GM19023 (cell line): ENCODE data around the gene UBR3.
"Not testable (repeated sequence)": the region's sequence is repeated elsewhere in the genome, so short reads cannot be mapped to it uniquely, and the experiment has no call there.

Experiments used
- ATAC-seq: cut with Tn5 transposase; IDR thresholded peaks from one replicate; pipeline ENCODE4 v1.9.1; 2021; ENCODE audit warnings: mild to moderate bottlenecking, moderate library complexity; ENCODE audit not compliant: unreplicated experiment

The UBR3 gene

GRCh38 chr2:169945515-169945914 is 118.3 kb downstream of the UBR3 start:
- no peak for ATAC-seq

GRCh38 chr2:169946092-169946491 is 118.8 kb downstream of the UBR3 start:
- no peak for ATAC-seq

DNA sequence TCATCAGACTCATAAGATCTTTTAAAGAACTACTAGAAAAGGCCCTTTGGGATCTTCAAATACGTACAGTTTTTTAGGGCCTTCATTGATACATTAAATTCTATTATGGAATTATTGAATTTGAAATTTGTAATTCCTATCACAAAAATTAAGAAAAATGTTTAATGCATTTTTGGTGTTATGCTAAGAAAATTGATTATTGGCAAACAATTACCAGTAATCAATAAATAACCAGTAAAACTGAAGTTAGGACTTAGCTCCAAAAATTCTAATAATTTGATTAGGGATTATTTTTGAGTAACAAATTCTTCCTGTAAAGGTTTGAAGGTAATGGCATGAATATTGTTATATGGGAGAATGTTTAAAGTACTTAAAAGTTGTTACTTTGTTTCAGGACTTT is 119.3 kb downstream of the UBR3 start:
- ATAC-seq = no peak

DNA sequence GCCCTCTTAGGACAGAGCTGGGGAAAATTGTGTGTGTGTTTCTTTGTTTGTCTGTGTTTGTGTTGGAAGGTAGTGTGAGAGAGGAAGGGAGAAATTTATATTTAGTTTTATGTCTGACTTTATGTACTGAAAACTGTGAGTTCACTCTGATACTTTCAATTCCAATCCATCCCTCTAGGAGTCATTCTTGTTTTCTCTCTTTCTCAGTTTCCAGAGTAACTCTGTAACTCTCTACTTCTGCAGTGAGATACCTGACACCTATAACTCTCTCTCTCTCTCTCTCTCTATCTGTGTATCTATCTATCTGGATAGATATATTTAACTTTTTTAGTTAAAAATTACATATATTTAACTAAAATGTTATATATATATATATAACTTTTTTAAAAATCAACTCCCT is 128.7 kb downstream of the UBR3 start:
- no peak for ATAC-seq

- not testable (repeated sequence) for ATAC-seq
These were observed 130.0 kb downstream of the UBR3 start for GRCh38 chr2:169957219-169957618.

DNA sequence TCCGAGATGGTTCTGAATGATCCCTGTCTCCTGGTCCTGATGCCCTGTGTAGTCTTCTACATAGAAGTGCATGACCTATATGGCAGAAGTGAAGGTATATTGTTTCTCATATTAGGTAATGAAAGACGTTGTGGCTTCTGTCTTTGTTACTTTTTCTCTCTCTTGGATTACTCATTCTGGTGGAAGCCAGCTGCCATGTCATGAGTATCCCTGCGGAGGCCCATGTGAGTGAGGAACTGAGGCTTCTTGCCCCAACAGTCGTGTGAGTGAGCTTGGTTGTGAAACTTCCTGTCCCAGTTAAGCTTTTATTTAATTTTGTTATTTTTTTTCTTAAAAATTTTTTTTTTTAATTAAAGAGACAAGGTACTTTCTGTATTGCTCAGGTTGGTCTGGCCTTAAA is 134.7 kb downstream of the UBR3 start:
- no peak for ATAC-seq

DNA sequence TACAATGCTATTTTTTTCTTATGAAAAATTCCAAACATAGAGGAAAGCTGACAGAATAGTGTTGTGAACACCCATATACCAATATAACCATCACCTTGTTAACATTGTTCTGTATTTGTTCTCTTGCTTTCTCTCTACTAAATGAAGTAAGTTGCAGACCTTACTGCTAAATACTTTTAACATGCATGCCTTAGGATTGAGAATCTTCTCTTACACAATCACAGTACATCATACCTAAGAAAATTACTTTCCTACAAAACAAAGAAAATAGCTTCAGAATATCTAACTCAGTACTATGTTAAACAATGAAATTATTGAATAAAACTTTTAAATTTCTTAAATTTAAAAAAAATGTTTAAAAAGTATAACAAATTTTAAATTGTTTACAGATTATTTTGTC is 136.5 kb downstream of the UBR3 start:
- no peak for ATAC-seq

- no peak for ATAC-seq
These were observed 137.5 kb downstream of the UBR3 start for GRCh38 chr2:169964740-169965139.

GRCh38 chr2:169965495-169965894 is 138.2 kb downstream of the UBR3 start:
- no peak for ATAC-seq

GRCh38 chr2:169966454-169966853 is 139.2 kb downstream of the UBR3 start:
- no peak for ATAC-seq

DNA sequence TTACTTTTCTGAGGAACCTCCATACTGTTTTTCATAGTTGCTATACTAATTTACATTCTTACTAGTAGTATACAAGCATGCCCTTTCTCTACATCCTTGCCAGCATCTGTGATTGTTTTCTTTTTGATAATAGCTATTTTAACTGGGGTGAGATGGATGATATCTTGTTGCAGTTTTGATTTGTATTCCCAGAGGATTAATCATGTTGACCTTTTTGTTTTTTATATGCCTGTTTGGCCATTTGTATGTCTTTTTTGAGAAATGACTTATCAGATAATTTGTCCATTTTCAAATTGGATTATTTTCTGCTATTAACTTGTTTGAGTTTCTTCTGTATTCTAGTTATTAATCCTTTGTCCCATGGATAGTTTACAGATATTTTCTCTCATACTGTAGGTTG is 141.5 kb downstream of the UBR3 start:
- ATAC-seq = no peak

DNA sequence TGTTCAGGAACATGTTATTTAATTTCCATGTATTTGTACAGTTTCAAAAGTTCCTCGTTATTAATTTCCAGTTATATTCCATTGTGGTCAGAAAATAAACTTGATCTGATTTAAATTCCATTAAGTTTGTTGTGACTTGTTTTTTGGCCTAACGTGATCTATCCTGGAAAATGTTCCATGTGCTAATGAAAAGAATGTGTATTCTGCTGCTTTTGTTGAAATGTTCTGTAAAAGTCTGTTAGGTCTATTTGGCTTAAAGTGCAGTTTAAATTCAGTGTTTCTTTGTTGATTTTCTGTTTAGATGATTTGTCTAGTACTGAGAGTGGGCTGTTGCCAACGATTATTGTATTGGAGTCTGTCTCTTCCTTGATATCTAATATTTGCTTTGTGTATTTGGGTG is 148.0 kb downstream of the UBR3 start:
- no peak for ATAC-seq

DNA sequence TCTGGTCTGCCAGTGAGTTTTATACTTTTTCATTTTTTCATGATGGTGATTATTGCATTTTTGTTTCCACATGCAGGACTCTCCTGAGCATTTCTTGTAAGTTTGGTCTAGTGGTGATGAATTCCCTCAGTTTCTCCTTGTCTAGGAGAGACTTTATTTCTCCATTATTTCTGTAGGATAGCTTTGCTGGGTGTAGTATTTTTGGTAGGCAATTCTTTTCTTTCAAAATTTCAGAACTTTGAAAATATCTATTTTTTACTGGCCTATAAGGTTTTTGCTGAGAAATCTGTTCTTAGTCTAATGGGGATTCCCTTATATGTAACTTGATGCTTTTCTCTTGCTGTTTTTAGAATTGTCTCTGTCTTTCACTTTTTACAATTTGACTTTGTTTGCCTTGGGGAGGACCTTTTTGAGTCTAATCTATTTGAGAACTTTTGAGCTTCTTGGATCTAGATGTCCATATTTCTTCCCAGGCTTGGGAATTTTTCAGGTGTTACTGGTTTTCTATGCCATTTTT is 149.1 kb downstream of the UBR3 start:
- ATAC-seq = no peak

DNA sequence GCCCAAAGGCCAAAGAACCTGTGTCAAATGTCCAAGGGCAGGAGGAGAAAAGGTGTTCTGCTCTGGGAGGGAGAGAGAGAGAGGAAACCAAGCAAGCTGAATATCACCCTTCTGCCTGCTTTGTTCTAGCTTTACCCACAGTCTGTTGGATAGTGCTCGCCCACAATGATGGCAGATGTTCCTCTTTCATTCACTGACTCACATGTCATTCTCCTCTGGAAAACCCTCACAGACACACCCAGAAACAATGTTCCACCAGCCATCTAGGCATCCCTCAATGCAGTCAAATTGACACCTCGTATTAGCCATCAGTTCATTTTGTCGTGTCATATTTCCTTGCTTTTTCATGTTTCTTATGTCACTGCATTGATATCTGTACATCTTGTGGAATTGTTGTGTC is 150.3 kb downstream of the UBR3 start:
- ATAC-seq = no peak

DNA sequence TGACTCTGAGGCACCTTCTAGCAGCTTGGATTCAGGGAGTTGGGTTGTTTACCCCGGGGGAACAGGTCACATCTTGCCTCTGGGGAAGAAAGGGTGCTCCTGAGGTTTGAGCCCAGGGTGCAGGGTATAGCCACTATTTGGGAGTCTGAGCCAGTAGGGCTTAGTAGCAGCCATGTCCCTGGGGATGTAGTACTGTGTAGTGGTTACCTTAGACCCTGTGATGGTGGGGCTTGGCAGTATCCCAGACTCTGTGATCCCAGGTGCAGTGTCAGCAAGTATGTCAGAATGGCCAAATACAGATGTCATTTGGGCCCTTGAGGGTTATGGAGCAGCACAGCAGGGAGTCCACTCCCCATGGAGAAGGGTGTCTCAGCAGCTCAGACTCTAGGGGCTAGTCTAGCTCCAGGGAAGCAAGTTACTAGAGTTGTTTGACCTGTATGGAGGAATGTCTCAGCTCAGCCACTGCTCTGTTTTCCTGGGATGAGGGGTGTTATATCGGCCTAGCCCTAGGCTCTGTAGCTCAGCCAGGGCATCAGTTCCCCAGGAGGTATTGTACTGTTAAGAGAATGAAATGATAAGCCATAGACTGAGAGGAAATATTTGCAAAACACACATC is 151.3 kb downstream of the UBR3 start:
- no peak for ATAC-seq

DNA sequence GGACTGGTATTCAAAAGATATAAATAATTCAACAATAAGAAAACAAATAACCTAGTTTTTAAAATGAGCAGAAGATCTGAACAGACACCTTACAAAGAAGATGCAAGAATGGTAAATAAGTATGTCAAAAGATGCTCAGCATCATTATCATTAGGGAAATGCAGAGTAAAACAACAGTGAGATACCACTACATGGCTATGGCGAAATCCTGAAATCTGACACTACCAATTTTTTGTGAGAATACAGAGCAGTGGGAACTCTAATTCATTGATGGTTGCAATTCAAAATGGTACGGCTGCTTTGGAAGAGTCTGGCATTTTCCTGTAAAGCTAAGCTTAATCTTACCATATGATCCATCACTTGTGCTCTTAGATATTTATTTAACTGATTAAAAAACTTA is 151.8 kb downstream of the UBR3 start:
- ATAC-seq = no peak

DNA sequence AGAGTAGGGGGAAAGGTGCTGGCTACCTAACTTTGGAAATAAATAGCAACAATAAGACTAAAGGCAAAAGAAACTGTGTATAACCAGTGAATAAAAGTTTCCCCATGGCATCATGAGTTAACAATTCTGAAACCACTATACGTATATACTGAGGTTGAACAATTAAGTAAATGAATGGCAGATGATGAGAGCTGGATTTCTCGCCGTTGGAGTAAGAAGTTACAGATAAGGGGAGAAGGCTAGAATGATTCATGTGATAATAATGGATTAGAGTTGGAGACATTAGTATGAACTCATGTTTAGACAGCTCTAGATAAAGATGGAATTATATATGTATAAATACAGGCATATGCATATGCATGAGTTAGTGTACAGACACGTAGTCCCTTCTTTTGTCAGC is 152.7 kb downstream of the UBR3 start:
- no peak for ATAC-seq

- ATAC-seq = no peak
These were observed 153.4 kb downstream of the UBR3 start for GRCh38 chr2:169980643-169981042.

DNA sequence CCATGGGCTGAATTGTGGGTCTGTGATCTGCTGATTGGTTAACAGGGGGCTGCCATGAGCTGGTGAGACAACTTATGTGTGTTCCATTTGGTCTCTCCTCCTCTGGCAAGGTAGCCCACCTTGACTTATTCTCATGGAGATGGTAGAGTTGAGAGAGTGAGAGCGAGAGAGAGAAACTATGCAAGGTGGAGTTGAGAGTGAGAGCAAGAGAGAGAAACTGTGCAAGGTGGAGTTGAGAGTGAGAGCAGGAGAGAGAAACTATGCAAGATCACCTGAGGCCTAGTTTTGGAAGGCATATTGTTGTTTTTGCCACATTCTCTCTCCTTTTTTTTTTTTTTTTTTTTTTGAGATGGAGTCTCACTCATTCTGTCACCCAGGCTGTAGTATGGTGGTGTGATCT is 155.7 kb downstream of the UBR3 start:
- no peak for ATAC-seq

GRCh38 chr2:169983506-169983905 is 156.3 kb downstream of the UBR3 start:
- ATAC-seq = no peak

- ATAC-seq = no peak
These were observed 156.9 kb downstream of the UBR3 start for GRCh38 chr2:169984145-169984544.

DNA sequence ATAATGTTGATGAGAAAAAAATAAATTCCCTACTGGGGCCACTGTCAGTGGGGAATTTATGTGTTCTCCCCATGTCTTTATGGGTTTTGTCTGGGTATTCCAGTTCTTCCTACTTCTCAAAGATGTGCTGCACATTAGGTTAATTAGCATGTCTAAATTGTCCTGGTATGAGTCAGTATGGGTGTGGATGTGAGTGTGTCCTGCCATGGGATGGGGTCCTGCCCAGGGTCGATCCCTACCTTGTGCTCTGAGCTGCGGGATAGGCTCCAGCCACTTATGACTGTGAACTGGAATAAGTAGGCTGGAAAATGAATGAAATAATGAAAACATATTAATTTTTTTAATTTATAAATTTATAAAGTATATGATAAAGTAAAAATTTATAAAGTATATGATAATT is 167.5 kb downstream of the UBR3 start:
- no peak for ATAC-seq

- no peak for ATAC-seq
These were observed 170.1 kb downstream of the UBR3 start for GRCh38 chr2:169997140-169997887.
